Measurements from ENCODE around the gene LRMDA. TPM values are rescaled to one million over a fixed set of nuclear protein-coding genes. Genes with fewer than 3 reads are reported as not detected.

The LRMDA gene
- polyA plus RNA-seq, 2 of the 4 experiments (the other 2 are of a cell fraction) = 4.6 to 5.2 TPM

DNA sequence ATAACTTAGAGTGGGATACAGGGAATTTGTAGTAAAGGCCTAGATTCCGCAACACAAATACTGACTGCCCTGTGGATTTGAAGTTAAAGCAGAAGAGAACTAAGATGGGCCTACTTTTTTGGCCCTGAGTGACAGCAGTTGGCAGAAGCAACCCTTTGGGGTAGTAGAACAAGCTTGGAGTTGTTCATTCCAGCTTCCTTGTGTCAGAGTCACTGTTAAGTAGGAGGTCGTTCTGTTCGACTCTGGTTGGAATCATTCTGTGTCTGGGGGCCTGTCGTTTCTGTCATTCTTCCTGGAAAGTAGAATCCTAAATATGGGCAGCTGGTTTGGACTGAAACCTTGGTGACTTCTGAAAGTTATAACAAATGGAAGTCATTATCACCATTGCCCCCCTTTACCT, 865.9 kb downstream of the LRMDA start:
- ChIA-PET POLR2A (no interaction called here), CTCF (interaction anchor here (0.6 to 1.7 kb wide), 3 partner anchors 14 to 724 kb away, joined by 3 to 7 read pairs (median 5); no protein-coding TSS in a partner anchor)
- TF ChIP-seq BCL3 (IDR thresholded peaks at IDR 0.05) (no peak), BHLHE40 (IDR thresholded peaks at IDR 0.05; ENCODE audit: low read depth, low read length) (no peak), ZNF302 (CRISPR knock-in tag; IDR thresholded peaks at IDR 0.05) (no peak), HOXA7 (CRISPR knock-in tag; IDR thresholded peaks at IDR 0.05) (no peak), KDM1A (IDR thresholded peaks at IDR 0.05; ENCODE audit: low read depth) (no peak), EP300 (IDR thresholded peaks at IDR 0.05) (no peak), ELK1 (IDR thresholded peaks at IDR 0.05; ENCODE audit: low read depth, low read length) (no peak), FOSB (CRISPR knock-in tag; IDR thresholded peaks at IDR 0.05) (no peak), RFX5 (IDR thresholded peaks at IDR 0.05) (no peak), ZFP36 (IDR thresholded peaks at IDR 0.05; ENCODE audit: borderline replicate concordance, partially characterized antibody) (no peak)
- TF ChIP-seq, protein P1, sequence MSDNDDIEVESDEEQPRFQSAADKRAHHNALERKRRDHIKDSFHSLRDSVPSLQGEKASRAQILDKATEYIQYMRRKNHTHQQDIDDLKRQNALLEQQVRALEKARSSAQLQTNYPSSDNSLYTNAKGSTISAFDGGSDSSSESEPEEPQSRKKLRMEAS (IDR thresholded peaks at IDR 0.05) = no peak
- TF ChIP-seq, protein P2, sequence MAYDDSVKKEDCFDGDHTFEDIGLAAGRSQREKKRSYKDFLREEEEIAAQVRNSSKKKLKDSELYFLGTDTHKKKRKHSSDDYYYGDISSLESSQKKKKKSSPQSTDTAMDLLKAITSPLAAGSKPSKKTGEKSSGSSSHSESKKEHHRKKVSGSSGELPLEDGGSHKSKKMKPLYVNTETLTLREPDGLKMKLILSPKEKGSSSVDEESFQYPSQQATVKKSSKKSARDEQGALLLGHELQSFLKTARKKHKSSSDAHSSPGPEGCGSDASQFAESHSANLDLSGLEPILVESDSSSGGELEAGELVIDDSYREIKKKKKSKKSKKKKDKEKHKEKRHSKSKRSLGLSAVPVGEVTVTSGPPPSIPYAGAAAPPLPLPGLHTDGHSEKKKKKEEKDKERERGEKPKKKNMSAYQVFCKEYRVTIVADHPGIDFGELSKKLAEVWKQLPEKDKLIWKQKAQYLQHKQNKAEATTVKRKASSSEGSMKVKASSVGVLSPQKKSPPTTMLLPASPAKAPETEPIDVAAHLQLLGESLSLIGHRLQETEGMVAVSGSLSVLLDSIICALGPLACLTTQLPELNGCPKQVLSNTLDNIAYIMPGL (CRISPR knock-in tag; IDR thresholded peaks at IDR 0.05; ENCODE audit: borderline replicate concordance) = no peak
- TF ChIP-seq, protein P3, sequence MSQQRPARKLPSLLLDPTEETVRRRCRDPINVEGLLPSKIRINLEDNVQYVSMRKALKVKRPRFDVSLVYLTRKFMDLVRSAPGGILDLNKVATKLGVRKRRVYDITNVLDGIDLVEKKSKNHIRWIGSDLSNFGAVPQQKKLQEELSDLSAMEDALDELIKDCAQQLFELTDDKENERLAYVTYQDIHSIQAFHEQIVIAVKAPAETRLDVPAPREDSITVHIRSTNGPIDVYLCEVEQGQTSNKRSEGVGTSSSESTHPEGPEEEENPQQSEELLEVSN (IDR thresholded peaks at IDR 0.05; ENCODE audit: borderline replicate concordance, low read depth) = no peak
- Histone ChIP-seq H3K9me3 (no peaks in the 10 kb centered on the region), H3K27ac (no peak overlapping the region), H3K4me1 (no peaks in the 10 kb centered on the region), H3K4me2 (no peak overlapping the region), H3K4me3 (no peak overlapping the region)
- ATAC-seq (no peak), FAIRE-seq (no peak), DNase-seq (ENCODE audit: low read depth in 1 of 2, low spot score in 1 of 2) (no peak)
- WGBS (ENCODE audit: missing lambda C conversion rate) = 69% methylated on average over 4 of the region's 4 CpGs

DNA sequence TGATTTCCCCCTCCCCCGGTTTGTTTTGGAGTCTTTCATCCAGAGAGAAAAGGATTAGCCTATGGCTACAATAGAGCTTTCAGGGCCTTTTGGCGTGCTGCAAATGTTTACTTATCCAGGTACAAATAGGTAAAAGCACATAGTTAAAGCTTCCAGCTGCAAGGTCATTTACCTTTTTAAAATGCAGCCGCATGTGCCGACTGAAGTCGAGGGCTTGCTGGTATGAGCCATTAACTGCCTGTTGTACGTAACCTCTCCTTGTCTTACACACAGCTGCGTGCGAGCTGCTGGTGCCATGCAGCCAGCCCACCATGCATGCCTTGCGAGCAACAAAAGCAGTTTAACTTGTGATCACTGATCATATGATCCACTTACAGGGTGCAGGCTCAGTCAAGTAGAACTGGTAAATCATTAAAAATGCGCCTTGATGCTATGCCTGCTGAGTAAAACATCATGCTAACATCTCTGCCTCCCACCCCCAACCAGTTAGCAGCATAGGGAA, 866.4 kb downstream of the LRMDA start:
- WGBS (ENCODE audit: missing lambda C conversion rate) = 71% methylated on average over 10 of the region's 10 CpGs

GRCh38 chr10:76298329-76298728, 866.9 kb downstream of the LRMDA start:
- FAIRE-seq (no peak), DNase-seq (ENCODE audit: low read depth in 1 of 2, low spot score in 1 of 2) (no peak), ATAC-seq (no peak)
- ChIA-PET POLR2A (interaction anchor here (0.6 kb wide), 1 partner anchor 849 kb away, joined by 4 read pairs; no protein-coding TSS in a partner anchor), CTCF (interaction anchor here (1.6 to 1.7 kb wide), 2 partner anchors 13 to 262 kb away, joined by 5 to 7 read pairs; no protein-coding TSS in a partner anchor)
- no peak for TF ChIP-seq HDAC2 (IDR thresholded peaks at IDR 0.05)
- TF ChIP-seq HOXB5 (CRISPR knock-in tag; IDR thresholded peaks at IDR 0.05) = no peak
- TF ChIP-seq EHMT2 (IDR thresholded peaks at IDR 0.05; ENCODE audit: low read depth) = no peak
- TF ChIP-seq KDM5A (IDR thresholded peaks at IDR 0.05) = no peak
- TF ChIP-seq POLR2AphosphoS2 (conservative IDR thresholded peaks at IDR 0.05; ENCODE audit: low read length) = no peak
- TF ChIP-seq HES2 (IDR thresholded peaks at IDR 0.05) = no peak
- TF ChIP-seq MAZ (IDR thresholded peaks at IDR 0.05; ENCODE audit: borderline replicate concordance, low read depth, low read length) = no peak
- TF ChIP-seq FOSL2 (IDR thresholded peaks at IDR 0.05) = no peak
- TF ChIP-seq FOSL2 (CRISPR knock-in tag; IDR thresholded peaks at IDR 0.05) = no peak
- TF ChIP-seq ZSCAN20 (CRISPR knock-in tag; IDR thresholded peaks at IDR 0.05) = no peak
- no peak for TF ChIP-seq FOXS1 (CRISPR knock-in tag; IDR thresholded peaks at IDR 0.05)
- H3K27ac ChIP-seq = no peak overlapping the region
- no peak overlapping the region for H3K4me2 ChIP-seq
- 54% methylated on average over 3 of the region's 3 CpGs for WGBS (ENCODE audit: missing lambda C conversion rate)
- no peaks in the 10 kb centered on the region for H3K4me1 ChIP-seq
- H3K9me3 ChIP-seq = no peaks in the 10 kb centered on the region
- no peak overlapping the region for H3K4me3 ChIP-seq

More for the DNA sequence above, 866.4 kb downstream of the LRMDA start:
- FAIRE-seq (no peak), DNase-seq (ENCODE audit: low read depth in 1 of 2, low spot score in 1 of 2) (no peak), ATAC-seq (no peak)
- no peak overlapping the region for H3K4me2 ChIP-seq
- H3K4me1 ChIP-seq = no peaks in the 10 kb centered on the region
- no peak overlapping the region for H3K4me3 ChIP-seq
- no peak overlapping the region for H3K27ac ChIP-seq
- no peak for TF ChIP-seq JUNB (IDR thresholded peaks at IDR 0.05)
- no peak for TF ChIP-seq CEBPB (IDR thresholded peaks at IDR 0.05)
- TF ChIP-seq, protein P4, sequence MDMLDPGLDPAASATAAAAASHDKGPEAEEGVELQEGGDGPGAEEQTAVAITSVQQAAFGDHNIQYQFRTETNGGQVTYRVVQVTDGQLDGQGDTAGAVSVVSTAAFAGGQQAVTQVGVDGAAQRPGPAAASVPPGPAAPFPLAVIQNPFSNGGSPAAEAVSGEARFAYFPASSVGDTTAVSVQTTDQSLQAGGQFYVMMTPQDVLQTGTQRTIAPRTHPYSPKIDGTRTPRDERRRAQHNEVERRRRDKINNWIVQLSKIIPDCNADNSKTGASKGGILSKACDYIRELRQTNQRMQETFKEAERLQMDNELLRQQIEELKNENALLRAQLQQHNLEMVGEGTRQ (IDR thresholded peaks at IDR 0.05) = no peak
- TF ChIP-seq EP300 (IDR thresholded peaks at IDR 0.05) = no peak
- no peak for TF ChIP-seq HOXA7 (CRISPR knock-in tag; IDR thresholded peaks at IDR 0.05)
- no peaks in the 10 kb centered on the region for H3K9me3 ChIP-seq
- CTCF ChIA-PET = interaction anchor here (1.6 to 1.7 kb wide), 2 partner anchors 14 to 262 kb away, joined by 5 to 7 read pairs; no protein-coding TSS in a partner anchor
- POLR2A ChIA-PET = interaction anchor here (0.6 kb wide), 1 partner anchor 850 kb away, joined by 4 read pairs; no protein-coding TSS in a partner anchor

All from A549 (cell line).